ENCODE data around the gene SCYGR3. TPM values are rescaled to one million over a fixed set of nuclear protein-coding genes. Genes with fewer than 3 reads are reported as not detected.

The SCYGR3 gene
- total RNA-seq, 1 donor from 2014 or later: not detected

DNA sequence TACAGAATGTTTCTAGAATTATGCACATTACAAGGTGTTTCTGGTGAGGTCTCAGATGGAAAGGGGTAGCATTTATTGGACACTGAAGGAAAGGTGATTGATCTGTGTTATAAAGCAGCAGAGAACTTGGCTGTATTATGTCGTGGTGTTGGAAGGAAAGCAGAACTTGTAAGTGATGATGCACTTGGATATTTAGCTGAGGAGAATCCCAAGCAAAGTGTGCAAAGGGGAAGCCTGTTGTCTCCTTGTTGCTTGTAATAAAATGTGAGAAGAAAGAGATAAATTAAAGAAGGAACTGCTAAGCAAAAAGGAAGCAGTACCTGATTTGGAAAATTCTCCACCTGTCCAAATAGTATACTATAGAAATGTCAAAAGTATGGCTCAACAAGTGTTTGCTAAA is 39.8 kb upstream of the SCYGR3 start:
- H3K27me3 ChIP-seq: no peaks in the 10 kb centered on the region
- no peaks in the 10 kb centered on the region for H3K9me3 ChIP-seq
- H3K36me3 ChIP-seq: no peaks in the 10 kb centered on the region
- intact Hi-C loops (cut with DNase I): no loop called here
- no peak overlapping the region for H3K4me3 ChIP-seq
- H3K27ac ChIP-seq: no peak overlapping the region
- ATAC-seq (no peak), DNase-seq (no peak)
- TF ChIP-seq, protein P1, sequence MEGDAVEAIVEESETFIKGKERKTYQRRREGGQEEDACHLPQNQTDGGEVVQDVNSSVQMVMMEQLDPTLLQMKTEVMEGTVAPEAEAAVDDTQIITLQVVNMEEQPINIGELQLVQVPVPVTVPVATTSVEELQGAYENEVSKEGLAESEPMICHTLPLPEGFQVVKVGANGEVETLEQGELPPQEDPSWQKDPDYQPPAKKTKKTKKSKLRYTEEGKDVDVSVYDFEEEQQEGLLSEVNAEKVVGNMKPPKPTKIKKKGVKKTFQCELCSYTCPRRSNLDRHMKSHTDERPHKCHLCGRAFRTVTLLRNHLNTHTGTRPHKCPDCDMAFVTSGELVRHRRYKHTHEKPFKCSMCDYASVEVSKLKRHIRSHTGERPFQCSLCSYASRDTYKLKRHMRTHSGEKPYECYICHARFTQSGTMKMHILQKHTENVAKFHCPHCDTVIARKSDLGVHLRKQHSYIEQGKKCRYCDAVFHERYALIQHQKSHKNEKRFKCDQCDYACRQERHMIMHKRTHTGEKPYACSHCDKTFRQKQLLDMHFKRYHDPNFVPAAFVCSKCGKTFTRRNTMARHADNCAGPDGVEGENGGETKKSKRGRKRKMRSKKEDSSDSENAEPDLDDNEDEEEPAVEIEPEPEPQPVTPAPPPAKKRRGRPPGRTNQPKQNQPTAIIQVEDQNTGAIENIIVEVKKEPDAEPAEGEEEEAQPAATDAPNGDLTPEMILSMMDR (IDR thresholded peaks at IDR 0.05): no peak
- no peaks in the 10 kb centered on the region for H3K4me1 ChIP-seq

DNA sequence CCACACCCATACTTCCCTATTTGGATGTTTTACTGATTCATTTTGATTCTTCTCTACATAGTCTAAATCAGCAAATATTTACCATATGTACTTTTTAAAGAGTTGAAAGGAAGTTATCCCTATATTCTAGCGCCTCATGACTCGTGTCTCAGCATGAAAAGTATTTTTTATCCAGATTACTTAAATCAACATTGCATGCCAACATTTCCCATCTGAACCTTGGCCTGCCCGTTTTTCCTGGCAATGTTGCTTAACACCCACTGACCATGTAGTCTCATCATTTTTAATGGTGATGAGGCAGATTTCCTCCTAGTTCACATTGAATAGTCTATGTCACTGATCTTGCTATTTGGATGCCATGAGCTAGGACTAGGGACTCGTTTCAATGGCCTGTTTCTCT is 38.8 kb upstream of the SCYGR3 start:
- no peak overlapping the region for H3K4me3 ChIP-seq
- H3K36me3 ChIP-seq: no peaks in the 10 kb centered on the region
- TF ChIP-seq, protein P1 (IDR thresholded peaks at IDR 0.05): no peak
- no peak for DNase-seq
- no peak for ATAC-seq
- intact Hi-C loops (cut with DNase I): no loop called here
- no peaks in the 10 kb centered on the region for H3K4me1 ChIP-seq
- H3K27ac ChIP-seq: no peak overlapping the region
- no peaks in the 10 kb centered on the region for H3K27me3 ChIP-seq
- no peaks in the 10 kb centered on the region for H3K9me3 ChIP-seq

DNA sequence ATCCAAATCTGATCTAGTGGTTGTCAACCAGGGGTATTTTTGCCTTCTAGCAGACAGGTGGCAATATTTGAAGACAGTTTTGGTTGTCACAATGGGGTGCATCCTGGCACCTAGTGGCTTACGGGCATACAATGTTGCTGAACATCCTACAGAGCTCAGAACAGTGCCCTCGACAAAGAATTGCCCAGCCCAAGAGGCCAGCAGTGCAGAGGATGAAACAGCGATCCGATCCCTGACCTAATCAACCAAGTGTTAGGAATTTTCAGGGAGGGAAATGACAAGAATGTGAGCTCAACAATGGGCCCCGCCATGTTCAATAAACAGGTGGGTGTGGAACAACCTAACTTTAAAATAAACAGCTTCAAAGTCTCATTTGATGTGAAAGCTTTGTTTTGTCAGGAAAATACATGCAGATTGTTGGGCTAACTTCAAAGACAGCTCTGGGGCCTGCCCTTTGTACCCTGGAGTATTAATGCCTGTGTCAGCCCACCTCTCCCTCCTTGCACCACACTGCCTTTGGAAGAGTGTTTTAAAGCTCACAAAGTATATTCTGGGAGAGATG is 29.4 kb upstream of the SCYGR3 start:
- intact Hi-C loops (cut with DNase I): no loop called here
- H3K27ac ChIP-seq: no peak overlapping the region
- no peaks in the 10 kb centered on the region for H3K9me3 ChIP-seq
- DNase-seq (no peak), ATAC-seq (no peak)
- H3K4me3 ChIP-seq: no peak overlapping the region
- no peaks in the 10 kb centered on the region for H3K36me3 ChIP-seq
- TF ChIP-seq, protein P1 (IDR thresholded peaks at IDR 0.05): no peak
- H3K27me3 ChIP-seq: no peaks in the 10 kb centered on the region
- H3K4me1 ChIP-seq: no peaks in the 10 kb centered on the region

DNA sequence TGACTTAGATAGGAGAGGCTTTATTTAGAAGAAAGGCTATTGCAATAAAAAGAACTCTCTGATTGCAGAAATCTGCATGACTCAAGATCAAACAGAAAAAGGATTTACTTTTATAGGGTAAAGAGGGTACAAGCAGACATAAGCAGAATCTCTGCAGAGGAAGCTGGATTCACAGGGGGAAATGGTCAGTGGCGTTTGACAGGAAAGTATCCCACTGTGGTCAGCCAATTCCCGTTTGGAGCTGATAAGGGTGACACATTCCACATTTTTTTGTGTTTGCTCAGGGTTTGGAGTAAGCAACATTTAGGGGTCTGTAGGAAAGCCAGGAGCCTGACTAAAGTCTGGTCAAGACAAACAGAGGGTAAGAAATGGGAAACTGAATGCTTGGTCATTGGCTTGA is 28.0 kb upstream of the SCYGR3 start:
- H3K9me3 ChIP-seq: no peaks in the 10 kb centered on the region
- DNase-seq (no peak), ATAC-seq (no peak)
- intact Hi-C loops (cut with DNase I): no loop called here
- no peak overlapping the region for H3K4me3 ChIP-seq
- H3K27me3 ChIP-seq: no peaks in the 10 kb centered on the region
- H3K36me3 ChIP-seq: no peaks in the 10 kb centered on the region
- no peaks in the 10 kb centered on the region for H3K4me1 ChIP-seq
- TF ChIP-seq, protein P1 (IDR thresholded peaks at IDR 0.05): no peak
- no peak overlapping the region for H3K27ac ChIP-seq

DNA sequence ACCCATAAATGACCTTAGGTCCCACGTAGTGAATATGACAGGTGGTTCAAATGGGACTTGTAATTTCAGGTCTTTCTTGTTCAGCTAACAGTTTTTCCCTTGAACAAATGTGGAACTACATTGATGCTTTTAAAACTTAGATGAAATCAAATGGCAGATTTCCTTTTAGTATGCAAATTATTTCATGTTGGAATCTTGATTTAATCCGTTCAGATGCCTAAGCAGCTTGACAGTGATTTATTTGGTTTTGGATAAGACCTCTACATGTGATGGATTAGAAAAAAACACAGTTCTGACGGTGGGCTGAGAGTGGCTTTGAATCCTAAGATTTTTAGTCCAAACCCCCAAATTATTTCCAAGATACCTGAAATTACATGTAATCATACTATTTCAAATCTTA is 19.6 kb upstream of the SCYGR3 start:
- Histone ChIP-seq H3K27me3 (no peaks in the 10 kb centered on the region), H3K36me3 (no peaks in the 10 kb centered on the region), H3K9me3 (no peaks in the 10 kb centered on the region), H3K4me3 (no peak overlapping the region), H3K27ac (no peak overlapping the region), H3K4me1 (no peaks in the 10 kb centered on the region)
- intact Hi-C loops (cut with DNase I): no loop called here
- no peak for ATAC-seq
- DNase-seq: no peak
- TF ChIP-seq, protein P1 (IDR thresholded peaks at IDR 0.05): no peak

DNA sequence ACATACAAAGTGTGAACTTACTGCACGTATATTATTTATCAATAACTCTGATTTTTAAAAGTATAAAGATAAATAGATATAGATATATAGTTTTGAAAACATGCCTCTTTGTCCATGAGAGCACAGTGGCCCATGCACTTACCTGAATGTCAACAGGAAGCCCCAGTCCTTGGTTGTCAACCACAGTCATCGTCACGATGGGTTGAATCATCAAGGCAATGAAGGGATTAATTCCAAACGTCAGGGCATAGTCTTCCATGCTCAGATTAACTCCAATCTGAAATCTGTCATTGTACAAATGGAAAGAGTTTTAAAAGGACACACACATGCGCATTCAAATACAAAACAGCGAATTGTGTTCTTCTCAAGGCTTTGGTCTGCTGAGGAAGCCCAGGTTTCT is 18.2 kb upstream of the SCYGR3 start:
- Histone ChIP-seq H3K9me3 (no peaks in the 10 kb centered on the region), H3K4me3 (no peak overlapping the region), H3K36me3 (no peaks in the 10 kb centered on the region), H3K27me3 (no peaks in the 10 kb centered on the region), H3K27ac (no peak overlapping the region), H3K4me1 (no peaks in the 10 kb centered on the region)
- TF ChIP-seq, protein P1 (IDR thresholded peaks at IDR 0.05): no peak
- intact Hi-C loops (cut with DNase I): no loop called here
- ATAC-seq (no peak), DNase-seq (no peak)
